Testis (tissue), 2 donors: ENCODE data around the gene TAF13.

Source experiments
- POLR2A ChIP-seq: fragments of 450-650 bp; IDR thresholded peaks from one replicate; pipeline ENCODE4 v1.6.1; 2017; ENCODE audit warnings: antibody characterized with exemption, mild to moderate bottlenecking, moderate library complexity
- TF ChIP-seq, protein P1 (sequence below), 3 experiments: fragments of 450-650 bp in 2 of 3; fragments of 200-600 bp in 1 of 3; sonication (generic) in 1 of 3; IDR thresholded peaks; one replicate each; pipeline ENCODE4 v1.5.1; 2016 to 2019; ENCODE audit warnings: antibody characterized with exemption in 3 of 3, mild to moderate bottlenecking in 2 of 3, moderate library complexity in 1 of 3

DNA sequence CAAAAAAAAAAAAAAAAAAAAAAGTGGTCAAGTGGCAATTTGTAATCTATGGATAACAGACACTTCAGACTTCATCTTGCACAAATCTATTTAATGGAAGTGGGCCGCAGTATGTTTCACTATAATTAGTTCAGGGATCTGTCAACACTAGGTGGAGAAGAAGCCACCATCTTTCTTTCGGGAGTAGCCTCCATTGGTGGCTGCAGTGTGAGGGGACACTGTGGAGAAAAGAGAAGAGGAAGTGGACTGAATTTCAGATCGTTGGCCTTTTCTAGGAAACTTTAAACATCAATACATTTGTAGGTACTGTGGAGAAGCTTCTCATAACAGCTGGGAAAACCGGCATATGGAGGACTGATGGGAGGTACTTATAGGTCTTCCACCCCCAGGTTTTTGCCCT lies 30.1 kb upstream of the TAF13 start:
- TF ChIP-seq, protein P1, sequence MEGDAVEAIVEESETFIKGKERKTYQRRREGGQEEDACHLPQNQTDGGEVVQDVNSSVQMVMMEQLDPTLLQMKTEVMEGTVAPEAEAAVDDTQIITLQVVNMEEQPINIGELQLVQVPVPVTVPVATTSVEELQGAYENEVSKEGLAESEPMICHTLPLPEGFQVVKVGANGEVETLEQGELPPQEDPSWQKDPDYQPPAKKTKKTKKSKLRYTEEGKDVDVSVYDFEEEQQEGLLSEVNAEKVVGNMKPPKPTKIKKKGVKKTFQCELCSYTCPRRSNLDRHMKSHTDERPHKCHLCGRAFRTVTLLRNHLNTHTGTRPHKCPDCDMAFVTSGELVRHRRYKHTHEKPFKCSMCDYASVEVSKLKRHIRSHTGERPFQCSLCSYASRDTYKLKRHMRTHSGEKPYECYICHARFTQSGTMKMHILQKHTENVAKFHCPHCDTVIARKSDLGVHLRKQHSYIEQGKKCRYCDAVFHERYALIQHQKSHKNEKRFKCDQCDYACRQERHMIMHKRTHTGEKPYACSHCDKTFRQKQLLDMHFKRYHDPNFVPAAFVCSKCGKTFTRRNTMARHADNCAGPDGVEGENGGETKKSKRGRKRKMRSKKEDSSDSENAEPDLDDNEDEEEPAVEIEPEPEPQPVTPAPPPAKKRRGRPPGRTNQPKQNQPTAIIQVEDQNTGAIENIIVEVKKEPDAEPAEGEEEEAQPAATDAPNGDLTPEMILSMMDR (IDR thresholded peaks at IDR 0.05), result no peak
- no peak for TF ChIP-seq POLR2A
